ENCODE measurements around the gene SUMO4.
"Not testable (repeated sequence)": the region's sequence is repeated elsewhere in the genome, so short reads cannot be mapped to it uniquely, and the experiment has no call there.

SUMO4 gene

GRCh38 chr6:149443411-149444181 is 43.5 kb downstream of the SUMO4 start:
- H3K4me1 Mint-ChIP-seq (ENCODE audit: low read depth in 2 of 2): peaks cover 0 to 2% of the 10 kb centered on the region in 2 donors
- H3K4me3 Mint-ChIP-seq: no peak overlapping the region
- no peak for ATAC-seq (replicated peaks)
- H3K27ac Mint-ChIP-seq: no peak overlapping the region
- no peak for DNase-seq
- H3K9me3 Mint-ChIP-seq: no peaks in the 10 kb centered on the region
- H3K27me3 Mint-ChIP-seq: no peaks in the 10 kb centered on the region
- peaks cover 2% of the 10 kb centered on the region for H3K36me3 Mint-ChIP-seq (ENCODE audit: insufficient read depth)

- H3K27ac Mint-ChIP-seq; H3K36me3 Mint-ChIP-seq (ENCODE audit: insufficient read depth); H3K4me1 Mint-ChIP-seq (ENCODE audit: low read depth in 2 of 2); H3K4me3 Mint-ChIP-seq; H3K27me3 Mint-ChIP-seq; DNase-seq; ATAC-seq (replicated peaks); H3K9me3 Mint-ChIP-seq: not testable (repeated sequence)
These were observed 44.5 kb downstream of the SUMO4 start for GRCh38 chr6:149444360-149445094.

- peaks cover 0 to 2% of the 10 kb centered on the region in 2 donors for H3K4me1 Mint-ChIP-seq (ENCODE audit: low read depth in 2 of 2)
- no peaks in the 10 kb centered on the region for H3K27me3 Mint-ChIP-seq
- H3K36me3 Mint-ChIP-seq (ENCODE audit: insufficient read depth): peaks cover 6% of the 10 kb centered on the region
- H3K4me3 Mint-ChIP-seq: no peak overlapping the region
- no peak for DNase-seq
- no peaks in the 10 kb centered on the region for H3K9me3 Mint-ChIP-seq
- ATAC-seq (replicated peaks): peak; percentile 21
- no peak overlapping the region for H3K27ac Mint-ChIP-seq
These were observed 45.0 kb downstream of the SUMO4 start for GRCh38 chr6:149445095-149445466.

GRCh38 chr6:149445573-149445972 is 45.5 kb downstream of the SUMO4 start:
- no peaks in the 10 kb centered on the region for H3K27me3 Mint-ChIP-seq
- peaks cover 6% of the 10 kb centered on the region for H3K36me3 Mint-ChIP-seq (ENCODE audit: insufficient read depth)
- ATAC-seq (replicated peaks) (no peak), DNase-seq (no peak)
- H3K4me3 Mint-ChIP-seq: no peak overlapping the region
- H3K4me1 Mint-ChIP-seq (ENCODE audit: low read depth in 2 of 2): peaks cover 0 to 2% of the 10 kb centered on the region in 2 donors
- H3K27ac Mint-ChIP-seq: no peak overlapping the region
- no peaks in the 10 kb centered on the region for H3K9me3 Mint-ChIP-seq

- no peak for ATAC-seq (replicated peaks)
- Mint-ChIP-seq H3K27ac (peak overlapping the region in 1 of 2 donors; percentile 46), H3K4me1 (ENCODE audit: low read depth in 2 of 2) (peaks cover 0 to 2% of the 10 kb centered on the region in 2 donors), H3K9me3 (no peaks in the 10 kb centered on the region), H3K36me3 (ENCODE audit: insufficient read depth) (peaks cover 4% of the 10 kb centered on the region), H3K4me3 (no peak overlapping the region), H3K27me3 (no peaks in the 10 kb centered on the region)
- no peak for DNase-seq
These were observed 46.8 kb downstream of the SUMO4 start for GRCh38 chr6:149446791-149447376.

- Mint-ChIP-seq H3K27ac (no peak overlapping the region), H3K36me3 (ENCODE audit: insufficient read depth) (peaks cover 15% of the 10 kb centered on the region), H3K4me1 (ENCODE audit: low read depth in 2 of 2) (peaks cover 0 to 2% of the 10 kb centered on the region in 2 donors), H3K9me3 (no peaks in the 10 kb centered on the region), H3K4me3 (no peak overlapping the region), H3K27me3 (no peaks in the 10 kb centered on the region)
- ATAC-seq (replicated peaks) (no peak), DNase-seq (no peak)
These were observed 48.9 kb downstream of the SUMO4 start for GRCh38 chr6:149448821-149449453.

- H3K36me3 Mint-ChIP-seq (ENCODE audit: insufficient read depth): peaks cover 15% of the 10 kb centered on the region
- no peaks in the 10 kb centered on the region for H3K27me3 Mint-ChIP-seq
- DNase-seq (no peak), ATAC-seq (replicated peaks) (no peak)
- peak overlapping the region in 1 of 2 donors; percentile 29 for H3K4me3 Mint-ChIP-seq
- H3K4me1 Mint-ChIP-seq (ENCODE audit: low read depth in 2 of 2): peaks cover 0 to 2% of the 10 kb centered on the region in 2 donors
- H3K9me3 Mint-ChIP-seq: no peaks in the 10 kb centered on the region
- no peak overlapping the region for H3K27ac Mint-ChIP-seq
These were observed 50.0 kb downstream of the SUMO4 start for GRCh38 chr6:149449831-149450678.
